GM10266 (cell line): ENCODE data around the gene XPNPEP2.

Experiments
- DNase-seq: peaks from one replicate; pipeline ENCODE4 v3.0.0; 2012; ENCODE audit errors: extremely low spot score
- CTCF ChIP-seq: IDR thresholded peaks from 2 replicates; pipeline ENCODE4 v1.5.1; 2012; ENCODE audit warnings: mild to moderate bottlenecking, low read depth; ENCODE audit not compliant: control insufficient read depth, insufficient read depth; ENCODE audit errors: missing control alignments

Gene XPNPEP2

GRCh38 chrX:129726307-129727111, 12.3 kb upstream of the XPNPEP2 start:
- DNase-seq, result no peak
- TF ChIP-seq CTCF, result peak; percentile 46

GRCh38 chrX:129728061-129728460, 10.7 kb upstream of the XPNPEP2 start:
- no peak for DNase-seq
- no peak for TF ChIP-seq CTCF

GRCh38 chrX:129731228-129731627, 7.6 kb upstream of the XPNPEP2 start:
- no peak for DNase-seq
- TF ChIP-seq CTCF, result no peak

GRCh38 chrX:129732857-129733256, 5.9 kb upstream of the XPNPEP2 start:
- TF ChIP-seq CTCF, result no peak
- no peak for DNase-seq

- DNase-seq, result no peak
- TF ChIP-seq CTCF, result no peak
These were observed 5.4 kb upstream of the XPNPEP2 start for GRCh38 chrX:129733335-129733734.

GRCh38 chrX:129736491-129736890, 2.3 kb upstream of the XPNPEP2 start:
- no peak for DNase-seq
- TF ChIP-seq CTCF, result no peak

- DNase-seq, result no peak
These were observed 863 bp upstream of the XPNPEP2 start for GRCh38 chrX:129737916-129738315.

More at GRCh38 chrX:129737916-129738315, 863 bp upstream of the XPNPEP2 start:
- TF ChIP-seq CTCF, result no peak
